Stimulated activated CD8-positive, alpha-beta memory T cell treated with anti-CD3 and anti-CD28 coated beads, Interleukin-12 subunit alpha, Interleukin-12 subunit beta, amount 100 ng/mL, for 24 hours (primary cell): ENCODE results near the gene TGFBR3.

Experiments used
- DNase-seq: peaks from one replicate; pipeline ENCODE4 v3.0.0-alpha.2; 2020; ENCODE audit errors: extremely low read depth

The TGFBR3 gene

DNA sequence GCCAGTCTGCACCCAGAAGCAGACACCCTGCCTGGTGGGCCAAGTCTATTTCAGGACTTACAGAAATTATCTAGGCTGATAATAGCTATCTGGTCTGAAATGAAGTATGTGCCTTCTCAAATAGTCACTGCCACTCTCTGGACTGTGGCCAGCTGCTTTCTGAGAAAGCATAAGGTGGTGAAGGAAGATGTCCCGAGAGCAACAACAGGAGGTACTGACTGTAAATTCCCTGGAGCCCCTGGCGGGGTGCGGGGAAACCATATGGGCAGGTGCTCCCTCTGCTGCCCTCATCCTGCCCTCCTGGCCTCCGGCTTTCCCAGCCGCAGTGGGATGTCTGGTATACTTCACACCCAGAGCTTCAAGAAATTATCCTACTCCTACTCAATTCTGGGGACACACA, 86.8 kb downstream of the TGFBR3 start:
- DNase-seq = no peak

DNA sequence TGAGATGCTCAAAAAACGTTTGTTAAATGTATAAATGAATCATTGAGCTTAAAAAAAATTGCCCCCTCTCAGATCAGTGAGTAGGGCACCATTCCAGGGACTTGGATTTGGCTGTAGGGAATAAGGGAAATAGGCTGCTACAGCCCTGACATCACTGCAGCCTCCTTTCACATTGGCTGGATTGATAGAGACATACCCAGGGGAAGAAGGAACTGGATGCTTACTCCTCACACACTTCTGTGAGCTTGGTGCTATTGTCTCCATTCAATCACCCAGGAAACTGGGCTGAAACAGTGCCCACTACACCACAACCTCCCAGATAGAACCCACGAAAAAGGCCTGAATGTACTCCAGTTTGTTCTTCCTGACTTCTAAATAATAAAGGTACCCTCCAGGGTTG, 87.2 kb downstream of the TGFBR3 start:
- DNase-seq = no peak

DNA sequence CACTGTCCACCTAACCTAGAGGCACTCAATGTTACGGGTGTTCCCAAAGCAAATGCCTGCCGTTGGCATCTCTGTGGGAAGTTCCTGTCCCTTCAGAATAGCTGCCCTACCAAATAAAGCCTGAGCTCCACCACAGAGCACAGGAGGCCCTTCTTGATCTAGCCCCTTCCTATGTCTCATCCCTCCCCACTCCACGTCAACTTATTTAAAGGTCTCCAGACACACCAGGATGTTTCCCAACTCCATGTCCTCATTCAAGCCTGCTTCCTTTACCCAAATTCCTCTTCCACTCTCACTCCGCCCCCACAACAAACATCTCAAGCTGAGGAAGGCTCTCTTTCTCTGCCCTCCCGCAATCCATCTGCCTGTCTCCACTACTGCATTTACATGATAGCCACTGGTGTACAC, 87.7 kb downstream of the TGFBR3 start:
- DNase-seq = no peak

DNA sequence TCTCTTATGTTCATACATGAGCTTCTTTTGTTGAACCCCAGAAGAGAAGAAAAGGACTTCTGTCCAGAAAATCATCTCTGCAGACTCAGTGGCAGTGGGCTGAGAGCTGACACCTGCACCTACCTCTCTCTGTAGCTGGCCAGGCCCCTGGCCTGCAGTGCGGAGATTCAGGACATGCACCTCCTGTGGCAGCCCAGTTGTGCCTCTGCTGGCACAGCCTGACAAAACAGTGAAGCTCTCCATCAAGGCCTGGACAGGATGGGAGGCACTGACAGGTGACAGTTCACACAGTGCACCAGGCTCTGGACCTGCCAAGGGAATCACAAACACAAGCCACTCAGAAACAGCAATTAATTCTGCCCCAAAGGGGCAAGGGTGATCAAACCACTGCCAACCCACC, 88.8 kb downstream of the TGFBR3 start:
- DNase-seq = no peak

DNA sequence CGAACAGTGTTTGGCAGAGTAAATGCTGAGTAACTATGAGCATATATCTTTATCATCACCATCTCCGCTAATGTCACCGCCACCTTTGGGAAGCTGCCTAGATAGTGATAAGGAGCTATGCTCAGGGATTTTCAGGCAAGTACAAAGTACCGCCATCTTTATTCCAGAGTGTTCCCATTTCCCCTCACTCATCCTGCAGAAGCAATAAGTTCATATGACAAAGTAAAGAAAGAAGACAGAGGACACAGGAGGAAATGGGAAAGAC, 89.6 kb downstream of the TGFBR3 start:
- no peak for DNase-seq

DNA sequence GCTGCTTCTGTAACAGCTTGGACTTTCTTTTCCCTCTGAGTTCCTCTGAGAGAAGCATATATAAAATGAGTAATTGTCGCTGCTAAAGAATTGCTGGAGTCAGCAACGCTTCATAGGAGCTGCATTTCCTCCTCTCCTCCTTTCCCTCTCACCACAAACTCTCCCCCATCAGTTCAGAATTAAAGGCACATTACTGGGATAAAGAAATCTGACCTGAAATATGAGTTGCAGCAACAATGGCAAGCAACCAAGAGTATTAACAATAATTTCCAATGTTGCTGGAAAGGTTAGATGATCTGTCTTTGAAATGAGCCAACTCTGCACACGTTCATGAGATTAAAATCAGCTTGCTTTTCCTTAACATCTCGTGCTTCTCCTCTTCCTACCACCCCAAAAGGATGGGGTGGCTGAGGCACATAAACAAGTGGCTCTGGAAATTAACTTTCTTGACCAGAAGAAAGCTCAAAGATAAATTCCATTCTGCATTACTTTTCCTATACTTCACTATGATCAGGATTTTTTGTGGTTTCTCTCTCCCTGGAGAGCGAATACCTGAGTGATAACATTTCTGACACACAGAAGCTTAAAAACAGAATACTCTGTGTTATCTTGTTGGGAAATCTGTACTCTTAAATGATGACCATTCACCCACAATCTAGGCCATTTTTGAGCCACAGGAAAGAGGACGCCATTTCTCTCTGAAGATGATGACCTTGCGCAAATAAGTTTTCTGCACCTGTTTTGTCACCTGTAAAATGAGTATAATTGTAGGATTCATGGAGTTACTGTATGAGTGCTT, 90.2 kb downstream of the TGFBR3 start:
- no peak for DNase-seq

DNA sequence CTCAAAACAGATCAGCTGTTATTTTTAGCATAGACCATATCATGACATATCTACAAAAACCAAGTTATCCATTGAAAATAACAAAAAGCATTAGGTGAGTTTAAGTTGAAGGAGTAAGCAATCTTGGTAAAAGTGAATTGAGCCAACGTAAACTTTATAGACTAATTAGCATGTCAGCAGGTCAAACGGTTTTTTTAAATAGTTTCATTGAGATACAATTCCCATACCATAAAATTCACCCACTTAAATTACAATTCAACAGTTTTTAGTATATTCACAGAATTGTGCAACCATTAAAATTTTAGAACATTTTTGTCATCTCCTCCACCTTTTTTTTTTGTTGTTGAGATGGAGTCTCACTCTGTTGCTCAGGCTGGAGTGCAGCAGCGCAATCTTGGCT, 92.1 kb downstream of the TGFBR3 start:
- DNase-seq = no peak

DNA sequence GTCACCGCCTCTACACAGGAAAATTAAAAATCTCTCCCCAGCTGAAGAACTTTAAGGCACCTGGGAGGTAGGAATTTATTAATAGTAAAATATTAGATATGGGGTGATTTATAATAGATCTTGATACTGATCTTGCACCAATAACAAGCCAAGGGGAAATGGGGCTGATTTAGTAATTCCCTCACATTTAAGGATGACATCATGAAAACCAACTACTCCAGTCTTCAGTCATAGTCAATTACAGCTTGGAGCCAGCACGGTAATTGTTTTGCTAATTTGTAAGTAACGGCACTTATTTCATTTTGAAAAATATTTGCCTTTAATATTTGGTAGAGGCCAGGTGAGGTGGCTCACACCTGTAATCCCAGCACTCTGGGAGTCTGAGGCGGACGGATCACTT, 92.8 kb downstream of the TGFBR3 start:
- DNase-seq = no peak

DNA sequence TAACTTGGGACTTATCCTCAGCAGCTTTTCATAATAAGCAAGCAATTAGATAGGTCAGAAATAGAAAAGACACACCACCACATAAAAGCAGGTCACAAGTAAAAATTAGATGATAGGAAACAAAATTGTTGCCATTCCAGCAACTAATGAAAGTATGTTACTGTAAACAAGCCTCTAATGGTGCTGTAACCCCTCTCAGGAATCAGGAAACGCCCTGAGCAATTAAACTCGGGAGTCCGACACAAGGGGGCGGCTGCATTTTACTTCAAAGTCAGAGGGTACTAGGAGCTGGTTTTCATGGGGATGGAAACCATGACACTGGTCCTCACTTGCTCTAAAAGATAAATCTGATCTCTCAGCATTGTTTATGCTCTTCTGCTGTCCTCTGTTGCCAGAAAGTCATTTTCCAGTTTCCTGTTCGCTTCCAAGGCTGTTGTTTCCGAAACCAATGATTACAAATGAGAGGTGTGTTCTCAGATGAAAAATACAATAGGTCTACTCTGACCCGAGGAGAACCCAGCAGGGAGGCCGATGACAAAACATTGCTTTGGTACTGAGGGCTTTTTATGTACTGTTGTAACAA, 93.4 kb downstream of the TGFBR3 start:
- DNase-seq = no peak

DNA sequence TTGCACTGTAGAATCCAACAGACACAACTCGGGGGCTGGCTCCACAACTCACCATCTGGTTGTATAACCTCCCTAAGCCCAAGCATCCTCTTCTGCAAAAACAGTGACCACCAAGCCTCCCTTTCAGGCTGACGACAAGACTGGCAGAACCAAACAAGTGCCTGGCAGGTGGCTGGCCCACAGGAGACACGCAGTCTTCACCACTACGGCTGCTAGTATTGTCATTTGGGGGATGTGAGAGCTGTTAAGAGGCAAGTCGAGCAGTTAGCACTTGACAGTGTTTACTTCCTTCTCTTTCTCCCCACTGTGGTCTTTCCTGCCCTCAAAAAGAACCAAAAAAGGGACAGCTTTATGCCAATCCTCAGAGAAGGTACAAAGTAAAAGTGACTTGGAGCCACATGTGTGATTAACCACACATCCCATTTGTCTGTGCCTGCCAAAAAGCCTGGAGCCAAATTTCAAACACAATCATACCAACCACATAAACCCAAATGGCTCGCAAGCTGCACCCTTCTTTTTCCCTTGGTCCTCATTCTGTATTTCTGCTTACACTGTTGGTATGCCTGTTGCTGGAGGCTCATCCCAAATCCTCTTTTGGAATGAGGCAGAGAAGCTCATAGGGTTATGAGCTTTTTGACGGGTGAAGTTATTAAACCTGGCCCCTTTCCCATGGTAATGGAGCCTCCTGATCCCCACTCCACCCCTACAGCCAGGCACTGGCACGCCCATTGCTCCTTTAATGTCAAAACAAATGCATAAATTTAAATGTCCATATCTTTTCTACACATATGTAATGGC, 94.1 kb downstream of the TGFBR3 start:
- DNase-seq = no peak

DNA sequence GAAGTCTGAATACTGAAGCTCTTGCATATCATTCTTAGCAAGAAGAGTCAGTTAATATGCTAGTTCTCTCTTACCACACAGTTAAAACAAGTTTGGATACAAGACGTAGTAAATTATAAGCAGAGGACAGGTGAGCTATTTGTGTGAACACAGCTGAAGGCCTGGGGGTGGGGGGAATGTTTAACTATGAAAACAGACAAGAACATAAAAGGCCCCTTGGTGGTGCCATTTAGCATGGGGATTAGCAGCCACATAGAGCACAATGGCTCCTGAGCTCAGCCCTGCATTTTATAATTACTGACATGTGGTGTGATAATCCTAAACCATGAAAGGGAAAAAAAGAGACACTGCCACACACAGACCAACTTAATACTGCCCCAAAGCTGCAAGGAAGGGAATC, 94.8 kb downstream of the TGFBR3 start:
- no peak for DNase-seq

DNA sequence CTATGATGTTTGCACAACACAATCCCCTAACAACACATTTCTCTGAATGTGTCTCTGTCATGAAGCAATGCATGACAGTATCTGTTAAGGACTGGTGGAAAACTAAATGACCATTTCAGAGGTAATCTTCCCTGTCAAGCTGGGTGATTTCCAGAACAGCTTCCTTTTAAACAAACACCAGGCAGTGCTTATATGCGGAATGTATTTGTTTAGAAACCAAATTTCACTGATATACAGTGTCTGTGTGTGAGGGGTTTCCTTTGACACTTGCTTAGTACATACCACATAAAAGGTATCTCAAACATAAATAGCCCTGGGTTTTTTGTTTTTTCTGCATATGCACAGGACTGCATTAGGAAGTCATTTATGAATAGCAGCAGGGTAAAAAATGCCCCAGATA, 95.6 kb downstream of the TGFBR3 start:
- DNase-seq = no peak

DNA sequence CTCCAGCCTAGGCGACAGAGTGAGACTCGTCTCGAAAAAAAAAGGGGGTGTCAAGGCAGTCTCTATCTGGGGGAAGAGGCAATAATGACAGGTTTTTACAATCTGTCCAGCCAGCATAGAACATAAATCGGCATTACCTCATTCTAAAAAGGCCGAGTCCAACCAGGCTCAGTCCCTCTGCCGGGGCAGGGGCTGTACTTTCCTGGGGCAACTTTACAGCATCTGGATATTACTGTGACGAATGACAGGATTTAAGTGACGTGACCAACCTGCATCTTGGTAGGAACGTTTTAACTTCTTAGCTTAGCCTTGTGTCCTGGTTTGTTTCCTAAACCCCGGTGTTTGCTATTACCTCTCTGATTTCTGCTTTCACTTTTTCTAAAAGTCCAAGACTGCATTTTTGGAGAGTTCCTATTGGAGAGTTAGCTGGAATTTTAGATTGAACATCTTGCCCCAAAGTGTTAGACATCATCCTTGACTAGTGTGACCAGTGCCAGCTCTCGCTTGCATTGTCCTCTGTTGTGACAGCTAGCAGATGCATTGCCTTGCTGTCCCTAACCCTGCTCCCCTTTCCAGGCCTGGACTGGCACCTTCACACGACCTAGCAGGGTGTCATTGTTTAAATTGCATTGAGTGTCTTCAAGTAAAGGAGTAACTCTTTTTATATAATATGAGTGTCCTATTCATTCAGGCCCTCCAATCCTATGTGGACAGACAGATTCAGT, 96.5 kb downstream of the TGFBR3 start:
- DNase-seq = no peak

DNA sequence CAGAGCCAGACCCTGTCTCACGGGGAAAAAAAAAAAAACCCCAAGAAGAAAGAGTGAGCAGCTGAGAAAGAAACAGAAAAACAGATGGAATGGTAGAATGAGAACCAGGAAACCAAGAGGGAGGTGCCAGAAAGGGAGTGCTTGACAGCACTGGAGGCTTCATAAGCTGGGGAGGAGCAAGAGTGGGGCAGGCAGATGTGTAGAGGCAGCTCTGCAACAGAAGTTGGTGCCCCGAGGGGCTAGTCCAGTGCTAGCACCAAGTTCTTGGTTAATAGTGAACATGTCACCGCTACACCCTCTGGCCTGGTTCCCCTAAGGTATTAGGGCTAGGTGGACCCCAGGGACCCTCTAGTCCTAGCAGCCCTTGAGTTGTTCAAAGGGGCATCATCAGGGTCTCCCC, 98.0 kb downstream of the TGFBR3 start:
- no peak for DNase-seq

DNA sequence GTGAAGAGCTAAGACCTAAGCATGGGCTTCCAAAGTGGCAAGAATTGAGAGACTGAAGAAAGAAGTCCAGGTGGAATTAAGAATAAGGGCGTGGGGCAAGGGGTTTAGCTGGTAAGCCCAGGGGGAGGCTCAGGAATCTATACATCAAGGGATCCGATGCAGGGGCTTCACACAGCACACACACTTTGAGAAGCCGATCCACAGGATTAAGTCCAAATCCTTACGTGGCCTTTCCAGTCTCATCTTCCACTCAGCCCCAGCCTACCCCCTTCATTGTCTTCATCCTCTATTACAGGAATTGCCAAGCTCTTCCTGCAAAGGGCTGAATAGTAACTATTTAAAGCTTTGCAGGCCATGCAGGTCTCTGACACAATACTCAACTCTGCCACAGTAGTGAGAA, 101.3 kb downstream of the TGFBR3 start:
- DNase-seq = no peak

DNA sequence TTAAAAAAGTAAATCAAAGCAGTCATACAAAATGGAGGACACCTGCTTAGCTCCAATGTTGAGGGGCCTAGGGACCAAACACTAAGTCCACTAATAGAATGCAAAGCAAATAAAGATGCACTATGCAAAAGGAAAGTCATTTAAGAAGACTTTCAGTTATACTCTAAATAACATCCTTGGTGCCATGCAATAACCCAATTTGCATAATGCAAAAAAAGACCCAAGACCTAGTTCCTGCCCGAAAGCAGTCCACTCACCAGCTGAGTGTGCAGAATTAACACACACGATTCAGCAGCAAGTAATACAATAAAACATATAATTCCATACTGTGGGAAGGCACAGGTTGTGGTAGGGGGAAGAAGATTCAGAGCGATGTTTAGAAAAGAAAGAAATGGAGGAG, 101.8 kb downstream of the TGFBR3 start:
- DNase-seq = no peak

DNA sequence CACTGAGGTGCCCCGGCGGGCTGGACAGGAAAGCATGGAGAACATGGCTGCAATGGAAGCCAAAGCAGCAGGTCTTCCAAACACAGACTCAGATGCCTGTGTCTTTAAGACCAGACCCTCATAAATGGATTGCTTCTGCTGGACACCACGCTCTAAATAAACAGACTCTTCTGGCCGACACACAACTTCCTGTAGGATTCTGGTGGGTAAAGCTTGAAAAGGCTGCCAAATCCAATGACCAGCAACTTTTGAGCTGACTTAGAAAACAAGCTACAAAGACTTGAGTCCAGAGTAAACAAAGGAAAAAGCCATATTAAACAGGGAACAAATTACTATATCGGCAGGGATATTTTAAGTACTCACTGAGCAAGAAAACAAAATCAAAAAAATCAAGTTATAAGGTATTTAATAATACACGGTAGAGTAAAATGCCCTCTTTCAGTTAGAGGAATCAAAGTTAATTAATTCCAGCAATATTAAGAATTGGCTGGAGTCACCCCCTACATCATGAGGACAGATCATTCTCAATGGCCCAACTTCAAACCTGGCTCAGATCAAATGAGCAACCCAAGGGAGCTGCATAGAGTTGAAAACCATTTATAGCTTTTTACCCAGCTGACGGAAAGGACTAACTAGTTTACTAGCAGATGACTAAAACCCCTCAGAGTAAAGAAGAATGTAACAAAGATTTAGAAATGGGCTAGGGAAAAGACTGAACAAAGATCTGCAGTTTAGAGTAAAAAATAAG, 102.4 kb downstream of the TGFBR3 start:
- DNase-seq = no peak

DNA sequence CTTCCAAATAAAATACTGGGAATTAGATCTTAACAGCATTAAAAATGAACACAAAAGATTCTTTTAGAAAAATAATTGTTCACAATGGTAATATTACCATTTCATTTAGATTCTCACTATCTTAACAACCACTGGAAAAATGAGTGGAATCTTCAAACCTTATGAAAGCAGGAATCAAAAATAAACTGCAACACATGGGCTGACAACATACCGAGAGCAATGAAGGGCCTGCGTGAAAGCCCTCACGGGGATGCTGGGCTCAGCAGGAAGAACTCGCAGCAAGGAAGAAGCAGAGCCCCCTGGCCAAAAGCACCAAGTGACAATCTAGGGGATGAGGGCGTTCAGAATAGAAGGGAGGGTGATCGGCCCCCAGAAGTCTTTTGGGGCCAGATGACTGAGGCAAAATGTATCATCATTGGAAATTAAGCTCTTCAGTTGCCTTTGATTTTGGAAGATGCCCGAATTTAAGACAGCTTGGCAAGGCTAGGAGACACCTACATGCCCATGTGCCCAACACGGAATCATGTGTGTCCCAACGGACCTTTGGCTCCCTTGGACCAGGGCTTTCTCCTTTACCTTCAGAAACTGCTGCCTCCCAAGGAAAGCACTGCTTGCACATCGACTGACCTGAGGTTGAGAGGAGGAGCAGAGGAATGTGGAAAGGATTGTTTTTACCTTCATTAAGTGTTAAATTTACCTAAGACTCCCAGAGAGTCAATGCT, 103.9 kb downstream of the TGFBR3 start:
- DNase-seq = no peak

DNA sequence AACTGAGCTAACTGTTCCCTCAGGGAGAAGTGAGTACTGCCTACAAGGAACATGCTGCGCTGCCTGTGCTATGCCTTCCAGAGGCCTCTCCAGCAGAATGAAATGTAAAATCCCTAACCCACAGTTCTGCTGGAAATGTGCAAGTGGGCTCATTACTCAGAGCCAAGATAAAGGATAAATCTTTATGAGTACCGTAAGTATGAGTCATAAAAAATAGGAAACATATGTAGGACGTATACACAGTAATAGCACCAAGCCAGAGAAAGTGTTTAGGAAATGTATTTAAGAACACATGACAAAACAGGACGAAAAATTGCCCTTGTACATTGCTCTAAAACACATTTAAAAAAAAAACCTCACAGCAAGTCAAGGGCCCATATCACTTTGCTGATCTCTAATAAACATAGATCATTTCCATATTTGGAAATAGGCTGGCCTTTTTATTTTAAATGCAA, 104.6 kb downstream of the TGFBR3 start:
- DNase-seq = no peak

DNA sequence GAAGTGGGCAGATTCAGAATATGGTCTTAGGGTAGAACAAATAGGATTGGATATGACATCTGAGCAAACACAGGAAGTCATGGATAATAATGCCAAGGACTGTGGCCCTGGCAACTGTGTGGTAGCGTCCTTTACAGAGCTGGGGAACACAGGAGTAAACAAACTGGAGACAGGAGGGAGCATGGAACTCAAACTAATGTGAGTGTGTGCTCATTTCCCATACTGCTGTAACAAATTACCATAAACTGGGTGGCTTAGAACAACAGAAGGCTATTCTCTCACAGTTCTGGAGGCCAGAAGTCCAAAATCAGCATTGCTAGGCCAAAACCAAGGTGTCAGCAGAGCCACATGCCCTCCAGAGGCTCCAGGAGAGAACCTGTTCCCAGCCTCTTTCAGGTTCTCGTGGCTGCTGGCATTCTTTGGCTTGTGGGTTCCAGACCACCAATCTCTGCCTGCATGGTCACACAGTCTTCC, 106.4 kb downstream of the TGFBR3 start:
- no peak for DNase-seq

DNA sequence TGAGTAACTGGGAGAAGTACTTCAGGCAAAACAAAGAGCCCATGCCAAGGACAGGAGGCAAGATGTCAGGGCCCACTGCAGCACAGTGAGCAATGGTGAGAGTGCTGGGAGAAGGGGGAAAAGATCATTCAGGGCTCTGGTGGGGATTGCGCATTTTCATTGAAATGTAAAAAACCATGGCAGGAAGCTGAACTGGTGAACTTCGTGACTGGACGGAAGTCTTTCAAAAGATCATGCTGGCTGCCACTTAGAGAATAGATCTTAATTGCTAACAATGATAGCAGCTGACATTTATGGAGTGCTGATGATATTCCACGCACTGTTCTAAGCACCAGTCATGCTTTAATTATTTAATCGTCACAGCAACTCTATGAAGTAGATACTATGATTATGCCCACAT, 107.0 kb downstream of the TGFBR3 start:
- no peak for DNase-seq
